Vagina (tissue), 2 donors: ENCODE measurements around the gene MUCL3.

Source experiments
- CTCF ChIP-seq, 3 experiments: fragments of 450-650 bp in 2 of 3; fragments of 200-600 bp in 1 of 3; sonication (generic) in 1 of 3; IDR thresholded peaks; one replicate each; pipeline ENCODE4 v1.5.1; 2017 to 2019; ENCODE audit warnings: antibody characterized with exemption in 3 of 3, mild to moderate bottlenecking in 2 of 3, moderate library complexity in 2 of 3
- POLR2A ChIP-seq, 2 donors: fragments of 450-650 bp; IDR thresholded peaks; one replicate each; pipeline ENCODE4 v1.6.1; 2017; ENCODE audit warnings: antibody characterized with exemption in 2 of 2, mild to moderate bottlenecking in 2 of 2, moderate library complexity in 2 of 2

GRCh38 chr6:30963641-30964040 is 22.9 kb downstream of the MUCL3 start:
- TF ChIP-seq CTCF (IDR thresholded peaks at IDR 0.05), result no peak
- TF ChIP-seq POLR2A (IDR thresholded peaks at IDR 0.05), result no peak
